ENCODE results near the gene CDK16. TPM values are rescaled to one million over a fixed set of nuclear protein-coding genes. Genes with fewer than 3 reads are reported as not detected.
A peak's percentile ranks its signal among the peaks of the same experiment; 100 is the strongest.

Gene CDK16
- total RNA-seq, 1 donor: 61.2 TPM

DNA sequence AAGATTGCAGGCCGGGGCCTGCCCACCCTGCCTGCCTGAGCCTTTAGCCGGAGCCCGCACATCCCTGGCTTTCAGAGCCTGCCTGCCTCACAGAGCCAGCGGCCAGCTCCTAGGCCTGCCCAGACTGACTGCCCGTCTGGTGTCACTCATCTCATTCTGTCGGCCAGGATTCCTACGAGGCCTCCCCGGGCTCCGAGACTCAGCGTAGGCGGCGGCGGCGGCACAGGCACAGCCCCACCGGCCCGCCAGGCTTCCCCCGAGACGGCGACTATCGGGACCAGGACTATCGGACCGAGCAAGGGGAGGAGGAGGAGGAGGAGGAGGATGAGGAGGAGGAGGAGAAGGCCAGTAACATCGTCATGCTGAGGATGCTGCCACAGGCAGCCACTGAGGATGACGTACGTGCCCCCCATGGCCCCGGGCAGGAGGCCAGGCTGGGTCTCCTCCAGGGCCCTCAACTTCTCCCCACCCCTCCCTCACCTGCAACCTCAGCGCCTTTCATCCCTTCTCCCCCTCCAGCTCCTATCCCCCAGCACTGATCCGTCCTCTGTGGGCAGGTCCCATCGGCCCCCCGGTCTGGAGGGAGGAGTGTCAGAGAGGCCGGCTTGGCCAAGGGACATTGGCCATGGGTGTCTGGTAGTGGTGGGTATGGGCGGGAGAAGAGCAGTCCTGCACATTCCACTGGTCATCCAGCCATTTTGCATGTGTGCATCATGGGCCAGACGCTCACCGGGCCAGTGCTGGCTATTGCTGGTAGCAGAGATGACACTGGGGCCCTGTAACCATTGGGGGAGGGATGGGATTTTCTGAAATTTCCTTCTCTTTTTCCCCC is 47.4 kb upstream of the CDK16 start:
- Histone ChIP-seq H3K9me3 (ENCODE audit: low read depth, low read length) (no peaks in the 10 kb centered on the region), H3K79me2 (ENCODE audit: insufficient read depth, low read length) (peaks cover 35% of the 10 kb centered on the region), H3K4me3 (ENCODE audit: insufficient read depth, low read length) (no peak overlapping the region), H2AFZ (ENCODE audit: low read length) (no peak overlapping the region), H3K27me3 (ENCODE audit: insufficient read depth, low read length) (peaks cover 5% of the 10 kb centered on the region), H3K4me2 (ENCODE audit: insufficient read depth, low read length) (no peak overlapping the region), H4K20me1 (ENCODE audit: insufficient read depth, low read length) (peaks cover 21% of the 10 kb centered on the region), H3K27ac (ENCODE audit: low read depth, low read length) (no peak overlapping the region), H3K36me3 (ENCODE audit: insufficient read depth, low read length) (peaks cover 28% of the 10 kb centered on the region), H3K4me1 (ENCODE audit: insufficient read depth, low read length) (no peaks in the 10 kb centered on the region)
- DNase-seq (ENCODE audit: insufficient read length, low spot score, missing footprints): peak; percentile 23
- TF ChIP-seq, protein P1, sequence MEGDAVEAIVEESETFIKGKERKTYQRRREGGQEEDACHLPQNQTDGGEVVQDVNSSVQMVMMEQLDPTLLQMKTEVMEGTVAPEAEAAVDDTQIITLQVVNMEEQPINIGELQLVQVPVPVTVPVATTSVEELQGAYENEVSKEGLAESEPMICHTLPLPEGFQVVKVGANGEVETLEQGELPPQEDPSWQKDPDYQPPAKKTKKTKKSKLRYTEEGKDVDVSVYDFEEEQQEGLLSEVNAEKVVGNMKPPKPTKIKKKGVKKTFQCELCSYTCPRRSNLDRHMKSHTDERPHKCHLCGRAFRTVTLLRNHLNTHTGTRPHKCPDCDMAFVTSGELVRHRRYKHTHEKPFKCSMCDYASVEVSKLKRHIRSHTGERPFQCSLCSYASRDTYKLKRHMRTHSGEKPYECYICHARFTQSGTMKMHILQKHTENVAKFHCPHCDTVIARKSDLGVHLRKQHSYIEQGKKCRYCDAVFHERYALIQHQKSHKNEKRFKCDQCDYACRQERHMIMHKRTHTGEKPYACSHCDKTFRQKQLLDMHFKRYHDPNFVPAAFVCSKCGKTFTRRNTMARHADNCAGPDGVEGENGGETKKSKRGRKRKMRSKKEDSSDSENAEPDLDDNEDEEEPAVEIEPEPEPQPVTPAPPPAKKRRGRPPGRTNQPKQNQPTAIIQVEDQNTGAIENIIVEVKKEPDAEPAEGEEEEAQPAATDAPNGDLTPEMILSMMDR (IDR thresholded peaks at IDR 0.05; ENCODE audit: extremely low read depth, low read depth, low read length): no peak

DNA sequence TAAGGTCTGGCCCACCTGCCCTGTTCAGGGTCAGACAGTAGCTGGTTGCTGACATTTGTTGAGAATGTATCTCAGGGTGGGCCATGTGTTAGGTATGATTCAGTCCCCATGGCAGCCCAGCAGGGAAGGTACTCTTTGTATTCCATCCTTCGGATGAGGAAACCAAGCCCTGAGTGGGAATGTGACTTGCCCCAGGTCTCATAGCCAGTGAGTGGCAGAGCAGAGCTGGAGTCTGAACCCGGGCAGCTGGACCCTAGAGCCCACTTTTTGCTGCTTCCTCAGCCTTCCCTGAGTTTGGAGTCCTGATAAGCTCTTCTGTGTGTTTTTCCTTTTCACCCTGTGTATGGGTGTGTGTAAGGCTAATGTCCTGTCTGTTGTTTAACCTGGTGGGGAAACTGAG is 46.5 kb upstream of the CDK16 start:
- Histone ChIP-seq H3K27me3 (ENCODE audit: insufficient read depth, low read length) (peaks cover 5% of the 10 kb centered on the region), H3K36me3 (ENCODE audit: insufficient read depth, low read length) (peaks cover 32% of the 10 kb centered on the region), H3K4me2 (ENCODE audit: insufficient read depth, low read length) (no peak overlapping the region), H3K9me3 (ENCODE audit: low read depth, low read length) (no peaks in the 10 kb centered on the region), H4K20me1 (ENCODE audit: insufficient read depth, low read length) (peaks cover 16% of the 10 kb centered on the region), H3K4me3 (ENCODE audit: insufficient read depth, low read length) (no peak overlapping the region), H3K27ac (ENCODE audit: low read depth, low read length) (no peak overlapping the region), H3K79me2 (ENCODE audit: insufficient read depth, low read length) (peaks cover 30% of the 10 kb centered on the region), H3K4me1 (ENCODE audit: insufficient read depth, low read length) (no peaks in the 10 kb centered on the region), H2AFZ (ENCODE audit: low read length) (no peak overlapping the region)
- TF ChIP-seq, protein P1 (IDR thresholded peaks at IDR 0.05; ENCODE audit: extremely low read depth, low read depth, low read length): no peak
- peak; percentile 58 for DNase-seq (ENCODE audit: insufficient read length, low spot score, missing footprints)

DNA sequence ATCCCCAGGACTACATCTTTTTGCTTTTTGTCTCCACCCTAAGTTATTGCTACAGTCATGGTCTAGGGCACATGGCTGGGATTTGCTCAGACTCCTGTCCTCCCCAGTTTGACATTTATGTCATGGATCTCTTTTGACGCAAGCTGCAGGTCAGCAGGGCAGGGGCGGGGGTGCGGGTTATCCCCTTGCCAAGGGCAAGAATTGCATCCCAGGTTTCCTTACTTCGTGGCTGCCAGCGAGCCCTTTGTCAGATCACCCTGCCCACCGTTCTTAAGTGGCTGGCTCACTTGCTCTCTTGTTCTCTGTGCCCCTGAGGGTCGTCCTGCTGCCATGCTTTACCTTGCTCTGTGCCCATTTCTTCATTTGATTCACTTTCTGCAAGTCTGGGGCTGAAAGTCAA is 45.9 kb upstream of the CDK16 start:
- Histone ChIP-seq H3K27ac (ENCODE audit: low read depth, low read length) (no peak overlapping the region), H2AFZ (ENCODE audit: low read length) (no peak overlapping the region), H3K9me3 (ENCODE audit: low read depth, low read length) (no peaks in the 10 kb centered on the region), H3K4me3 (ENCODE audit: insufficient read depth, low read length) (no peak overlapping the region), H3K27me3 (ENCODE audit: insufficient read depth, low read length) (peaks cover 5% of the 10 kb centered on the region), H4K20me1 (ENCODE audit: insufficient read depth, low read length) (peaks cover 16% of the 10 kb centered on the region), H3K4me2 (ENCODE audit: insufficient read depth, low read length) (no peak overlapping the region), H3K36me3 (ENCODE audit: insufficient read depth, low read length) (peaks cover 37% of the 10 kb centered on the region), H3K79me2 (ENCODE audit: insufficient read depth, low read length) (peaks cover 29% of the 10 kb centered on the region), H3K4me1 (ENCODE audit: insufficient read depth, low read length) (no peaks in the 10 kb centered on the region)
- DNase-seq (ENCODE audit: insufficient read length, low spot score, missing footprints): peak; percentile 4
- TF ChIP-seq, protein P1 (IDR thresholded peaks at IDR 0.05; ENCODE audit: extremely low read depth, low read depth, low read length): no peak

DNA sequence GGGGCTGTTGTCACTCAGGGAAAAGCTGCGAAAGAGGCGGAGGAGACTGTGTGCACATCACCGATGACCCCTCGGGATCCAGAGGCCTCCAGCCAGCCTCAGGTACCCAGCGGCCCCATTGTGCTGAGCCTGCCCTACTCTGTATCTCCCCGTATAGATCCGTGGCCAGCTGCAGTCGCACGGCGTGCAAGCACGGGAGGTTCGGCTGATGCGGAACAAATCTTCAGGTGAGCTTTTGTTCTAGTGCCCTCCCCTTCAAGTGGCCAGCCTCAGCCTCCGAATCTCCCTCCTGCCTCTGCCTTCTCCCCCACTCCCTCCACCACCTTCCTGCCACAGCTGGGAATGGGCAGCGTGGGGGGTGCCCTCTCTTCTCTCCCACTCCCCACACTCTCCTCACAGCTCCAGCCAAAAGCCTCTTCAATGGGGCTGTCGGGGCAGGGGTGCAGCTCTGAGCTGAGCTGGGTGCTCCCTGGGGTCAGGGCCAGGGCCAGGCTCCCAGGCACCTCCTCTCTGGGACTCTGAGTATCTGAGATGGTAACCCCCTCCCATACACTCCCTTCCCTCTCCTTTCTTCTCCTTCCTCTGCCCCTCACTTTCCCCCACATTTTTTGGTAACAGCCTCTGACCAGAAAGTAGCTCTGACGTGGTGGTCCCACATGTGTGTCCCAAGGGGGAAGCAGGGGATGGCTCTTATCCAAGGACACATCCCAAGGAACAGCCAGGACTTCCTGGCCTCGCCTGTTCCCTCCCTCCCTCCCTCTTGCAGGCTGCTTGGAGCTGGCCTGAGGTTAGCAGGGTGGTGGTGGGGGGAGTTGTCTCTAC is 45.3 kb upstream of the CDK16 start:
- H3K27me3 ChIP-seq (ENCODE audit: insufficient read depth, low read length): peaks cover 5% of the 10 kb centered on the region
- no peak overlapping the region for H3K27ac ChIP-seq (ENCODE audit: low read depth, low read length)
- peak; percentile 34 for DNase-seq (ENCODE audit: insufficient read length, low spot score, missing footprints)
- peaks cover 43% of the 10 kb centered on the region for H3K36me3 ChIP-seq (ENCODE audit: insufficient read depth, low read length)
- no peaks in the 10 kb centered on the region for H3K9me3 ChIP-seq (ENCODE audit: low read depth, low read length)
- peaks cover 16% of the 10 kb centered on the region for H4K20me1 ChIP-seq (ENCODE audit: insufficient read depth, low read length)
- H3K4me1 ChIP-seq (ENCODE audit: insufficient read depth, low read length): no peaks in the 10 kb centered on the region
- TF ChIP-seq, protein P1 (IDR thresholded peaks at IDR 0.05; ENCODE audit: extremely low read depth, low read depth, low read length): no peak
- peaks cover 24% of the 10 kb centered on the region for H3K79me2 ChIP-seq (ENCODE audit: insufficient read depth, low read length)
- H3K4me2 ChIP-seq (ENCODE audit: insufficient read depth, low read length): no peak overlapping the region
- H2AFZ ChIP-seq (ENCODE audit: low read length): no peak overlapping the region
- H3K4me3 ChIP-seq (ENCODE audit: insufficient read depth, low read length): no peak overlapping the region

Data from osteoblast (primary cell).